Urothelium cell line (cell line): ENCODE results near the gene PPP1R15A.
A peak's percentile ranks its signal among the peaks of the same experiment; 100 is the strongest.
"Not testable (repeated sequence)": the region's sequence is repeated elsewhere in the genome, so short reads cannot be mapped to it uniquely, and the experiment has no call there.

Experiments
- DNase-seq: peaks from one replicate; pipeline ENCODE4 v3.0.0; 2011; ENCODE audit warnings: low spot score, mixed read lengths
- FAIRE-seq: peaks from 2 replicates; lab custom pipeline; 2011; peaks lifted over from hg19 to GRCh38; lab: Jason Lieb, UNC

The PPP1R15A gene

DNA sequence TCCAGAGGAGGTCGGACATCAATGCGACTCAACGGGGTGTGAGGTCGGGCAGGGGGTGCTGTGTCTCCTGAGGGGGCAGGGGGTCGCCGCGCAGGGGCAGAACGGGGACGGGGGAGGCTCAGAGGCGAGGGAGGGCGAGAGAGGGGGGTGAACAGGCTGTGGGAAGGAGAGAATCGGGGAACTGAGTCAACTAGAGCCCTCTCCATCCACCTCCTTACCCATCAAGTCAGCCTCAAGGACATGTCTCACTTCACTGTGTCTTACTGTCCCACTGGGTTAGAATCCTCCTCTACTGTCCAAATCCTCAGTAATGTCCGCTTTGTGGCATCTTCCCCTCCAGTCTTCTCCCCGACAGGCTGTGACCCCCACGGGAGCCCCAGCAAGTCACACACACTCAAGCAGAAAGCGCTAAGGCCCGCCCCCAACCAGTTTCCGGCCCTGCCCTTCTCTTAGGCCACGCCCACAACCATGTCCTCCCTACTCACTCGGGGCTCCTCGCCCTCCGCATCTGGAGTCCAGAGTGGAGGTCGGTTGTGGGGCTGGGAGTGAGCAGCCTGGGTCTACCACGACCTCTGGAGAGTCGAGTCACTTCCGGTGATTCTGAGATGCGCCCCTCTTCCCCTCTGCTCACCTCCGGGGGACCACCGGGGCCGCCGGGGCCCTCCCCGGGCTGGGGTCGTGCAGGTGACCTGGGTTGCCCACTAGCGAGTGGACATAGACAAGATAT is 13.1 kb upstream of the PPP1R15A start:
- FAIRE-seq (no peak), DNase-seq (no peak)

- FAIRE-seq (no peak), DNase-seq (no peak)
Observed at GRCh38 chr19:48859711-48860572, 12.3 kb upstream of the PPP1R15A start.

DNA sequence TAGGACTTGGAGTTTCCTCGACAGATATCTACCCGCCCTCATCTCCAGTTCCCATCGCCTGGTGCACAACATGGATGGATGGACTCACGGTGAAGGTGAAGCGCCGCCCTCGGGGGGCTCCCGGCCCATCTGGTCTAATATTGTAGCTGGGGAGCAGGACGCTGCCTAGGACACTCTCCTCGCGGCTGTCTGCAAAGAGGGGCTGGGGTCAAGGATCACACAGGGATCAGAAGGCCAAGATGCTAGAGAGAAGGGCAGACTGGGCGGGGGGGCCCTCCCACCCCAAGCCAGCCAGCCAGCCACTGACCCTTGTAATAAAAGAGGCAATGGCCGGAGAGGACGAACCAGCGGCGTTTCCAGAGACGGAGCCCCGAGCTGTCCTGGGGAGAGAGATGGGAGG is 10.9 kb upstream of the PPP1R15A start:
- FAIRE-seq = no peak
- DNase-seq = no peak

DNA sequence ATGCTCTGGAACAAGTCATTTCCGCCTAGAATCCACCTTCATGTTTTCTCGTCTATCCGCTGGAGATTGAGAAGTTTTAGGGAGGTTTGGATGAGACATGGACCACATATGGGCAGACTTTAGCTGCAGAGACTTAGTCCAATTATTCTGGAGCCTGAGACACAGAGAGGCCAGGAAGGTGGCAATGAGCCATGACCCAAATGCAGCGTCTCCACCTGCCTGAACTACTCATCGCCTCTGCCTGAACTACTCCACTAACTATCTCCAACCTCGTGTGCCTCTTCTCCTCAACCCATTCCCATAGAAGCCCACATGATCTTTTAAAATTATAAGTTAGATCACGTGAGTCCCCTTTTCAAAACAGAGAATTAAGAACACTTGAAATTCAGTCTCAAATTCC is 9.4 kb upstream of the PPP1R15A start:
- no peak for DNase-seq
- FAIRE-seq = no peak

- no peak for DNase-seq
- FAIRE-seq = no peak
Observed at GRCh38 chr19:48866692-48867091, 5.5 kb upstream of the PPP1R15A start.

DNA sequence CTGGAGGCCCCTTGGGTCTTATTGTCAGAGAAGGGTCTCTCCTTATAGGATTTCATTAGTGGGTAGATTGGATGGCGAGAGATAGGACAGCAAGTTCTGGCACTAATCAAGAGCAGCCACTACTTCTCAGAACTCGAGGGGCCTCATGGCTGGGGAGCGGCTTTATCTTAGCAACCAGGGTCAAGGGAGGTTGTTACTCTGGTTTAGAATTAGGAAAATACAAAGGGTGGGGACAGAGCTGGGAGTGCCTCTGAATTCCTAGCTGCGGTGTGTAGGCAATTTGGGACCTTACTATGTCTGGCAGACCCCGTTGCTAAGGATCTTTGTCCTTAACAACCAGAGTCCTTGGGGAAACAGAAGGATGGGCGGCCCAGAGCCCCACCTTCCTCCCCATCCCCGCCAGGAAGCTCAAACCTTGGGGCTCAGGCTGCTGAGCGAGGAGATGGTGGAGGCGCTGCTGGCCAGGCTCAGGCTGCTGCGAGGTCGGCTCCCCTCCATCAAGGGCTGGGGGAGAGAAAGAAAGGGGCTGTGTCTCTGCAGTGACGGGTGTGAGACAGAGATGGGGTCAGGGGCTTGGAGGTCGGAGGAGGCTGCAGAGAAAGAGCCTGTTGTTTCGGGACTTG is 5.0 kb upstream of the PPP1R15A start:
- DNase-seq (no peak), FAIRE-seq (no peak)

DNA sequence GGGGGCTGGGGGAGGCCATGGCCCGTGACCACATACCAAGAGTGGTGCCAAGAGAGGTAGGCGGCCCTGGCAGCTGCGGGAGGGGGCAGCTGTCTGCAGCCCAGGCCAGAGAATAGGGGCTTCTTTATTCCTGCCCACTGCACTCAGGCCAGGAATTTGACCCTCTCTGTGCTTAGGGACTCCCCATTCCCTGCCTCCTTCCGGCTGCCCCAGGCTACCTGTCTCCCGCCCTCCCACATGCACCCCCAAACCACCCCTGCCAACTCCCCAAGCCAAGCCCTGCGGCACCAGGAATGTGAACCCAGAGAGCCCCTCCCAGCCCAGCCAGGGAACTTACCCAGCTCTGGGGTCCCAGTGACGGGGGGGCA is 4.5 kb upstream of the PPP1R15A start:
- FAIRE-seq (no peak), DNase-seq (peak; percentile 12)

DNA sequence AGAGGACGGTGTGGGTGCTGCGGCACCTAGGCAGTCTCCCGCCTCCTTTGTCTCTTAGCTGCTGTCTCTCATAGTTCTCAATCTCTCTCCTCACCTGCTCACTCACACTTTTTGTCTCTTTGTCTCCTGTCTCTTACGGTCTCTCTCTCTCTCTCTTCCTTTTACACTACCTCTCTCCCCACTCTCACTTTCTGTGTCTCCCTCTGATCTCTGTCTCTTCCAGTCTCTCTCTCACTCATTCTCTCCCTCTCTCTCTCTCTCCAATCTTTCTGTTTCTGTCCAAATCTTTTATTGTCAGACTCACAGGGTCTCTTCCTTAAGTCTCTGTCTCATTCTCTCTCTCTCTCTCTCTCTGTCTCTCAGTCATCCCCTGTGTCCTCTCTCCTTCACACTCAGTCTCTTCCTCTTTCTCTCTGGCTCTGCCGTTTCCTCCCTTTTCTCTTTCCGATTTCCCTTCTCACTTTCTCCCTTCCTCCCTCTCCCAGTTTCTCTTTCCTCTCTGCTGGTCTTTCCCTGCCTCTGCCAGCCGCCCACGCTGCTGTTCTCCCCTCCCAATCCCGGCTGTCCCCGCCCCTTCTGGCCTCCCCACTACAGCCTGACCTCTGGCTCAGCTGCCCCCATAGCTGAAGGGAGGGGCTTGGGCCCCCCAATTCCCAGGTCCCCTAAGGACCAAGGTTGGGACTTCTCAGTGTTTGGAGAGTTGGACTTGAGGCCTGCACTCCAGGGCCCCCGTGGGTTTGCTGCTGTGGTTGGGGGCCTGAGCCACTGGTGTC is 3.9 kb upstream of the PPP1R15A start, which contains the start of gene PLEKHA4:
Gene PLEKHA4 (minus strand): TSS at position 504 of the 773 bp plus-strand sequence. CDS start 997 bp downstream, outside the sequence.
- FAIRE-seq = no peak
- peak; percentile 45 for DNase-seq

DNA sequence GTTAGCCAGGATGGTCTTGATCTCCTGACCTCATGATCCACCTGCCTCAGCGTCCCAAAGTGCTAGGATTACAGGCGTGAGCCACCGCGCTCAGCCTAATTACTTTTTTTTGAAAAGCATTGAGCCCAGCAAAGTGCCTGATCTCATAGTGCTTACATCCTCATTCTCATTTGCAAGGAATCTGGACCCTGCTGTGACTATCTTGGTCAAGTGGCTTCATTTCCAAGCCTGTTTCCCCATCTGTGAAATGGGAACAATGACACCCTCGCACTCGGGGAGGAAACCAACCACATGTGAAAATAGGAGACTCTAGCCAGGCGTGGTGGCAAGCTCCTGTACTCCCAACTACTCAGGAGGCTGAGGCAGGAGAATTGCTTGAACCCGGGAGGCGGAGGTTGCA is 2.2 kb upstream of the PPP1R15A start:
- FAIRE-seq (no peak), DNase-seq (no peak)

GRCh38 chr19:48871471-48872181 is 595 bp upstream of the PPP1R15A start:
- FAIRE-seq, DNase-seq: not testable (repeated sequence)

DNA sequence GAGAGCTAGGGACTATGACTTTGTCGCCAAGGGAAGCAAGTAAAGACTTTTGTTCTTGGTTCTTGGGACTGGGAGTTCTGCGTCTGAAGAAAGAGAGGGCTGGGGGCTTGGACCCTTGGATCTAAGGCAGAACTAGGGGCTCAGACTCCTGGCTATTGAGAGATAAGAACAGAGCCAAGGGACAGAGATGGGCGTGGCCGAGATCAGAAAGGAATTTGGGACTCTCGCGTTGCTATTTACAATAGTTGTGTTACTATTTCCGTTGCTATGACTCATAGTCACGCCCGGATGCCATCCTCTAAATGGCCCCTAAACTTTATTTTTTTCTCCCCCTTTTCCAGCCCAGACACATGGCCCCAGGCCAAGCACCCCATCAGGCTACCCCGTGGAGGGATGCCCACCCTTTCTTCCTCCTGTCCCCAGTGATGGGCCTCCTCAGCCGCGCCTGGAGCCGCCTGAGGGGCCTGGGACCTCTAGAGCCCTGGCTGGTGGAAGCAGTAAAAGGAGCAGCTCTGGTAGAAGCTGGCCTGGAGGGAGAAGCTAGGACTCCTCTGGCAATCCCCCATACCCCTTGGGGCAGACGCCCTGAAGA is 759 bp downstream of the PPP1R15A start:
- FAIRE-seq (no peak), DNase-seq (peak; percentile 90)

DNA sequence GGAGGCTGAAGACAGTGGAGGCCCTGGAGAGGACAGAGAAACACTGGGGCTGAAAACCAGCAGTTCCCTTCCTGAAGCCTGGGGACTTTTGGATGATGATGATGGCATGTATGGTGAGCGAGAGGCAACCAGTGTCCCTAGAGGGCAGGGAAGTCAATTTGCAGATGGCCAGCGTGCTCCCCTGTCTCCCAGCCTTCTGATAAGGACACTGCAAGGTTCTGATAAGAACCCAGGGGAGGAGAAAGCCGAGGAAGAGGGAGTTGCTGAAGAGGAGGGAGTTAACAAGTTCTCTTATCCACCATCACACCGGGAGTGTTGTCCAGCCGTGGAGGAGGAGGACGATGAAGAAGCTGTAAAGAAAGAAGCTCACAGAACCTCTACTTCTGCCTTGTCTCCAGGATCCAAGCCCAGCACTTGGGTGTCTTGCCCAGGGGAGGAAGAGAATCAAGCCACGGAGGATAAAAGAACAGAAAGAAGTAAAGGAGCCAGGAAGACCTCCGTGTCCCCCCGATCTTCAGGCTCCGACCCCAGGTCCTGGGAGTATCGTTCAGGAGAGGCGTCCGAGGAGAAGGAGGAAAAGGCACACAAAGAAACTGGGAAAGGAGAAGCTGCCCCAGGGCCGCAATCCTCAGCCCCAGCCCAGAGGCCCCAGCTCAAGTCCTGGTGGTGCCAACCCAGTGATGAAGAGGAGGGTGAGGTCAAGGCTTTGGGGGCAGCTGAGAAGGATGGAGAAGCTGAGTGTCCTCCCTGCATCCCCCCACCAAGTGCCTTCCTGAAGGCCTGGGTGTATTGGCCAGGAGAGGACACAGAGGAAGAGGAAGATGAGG is 1.5 kb downstream of the PPP1R15A start:
- FAIRE-seq = no peak

DNA sequence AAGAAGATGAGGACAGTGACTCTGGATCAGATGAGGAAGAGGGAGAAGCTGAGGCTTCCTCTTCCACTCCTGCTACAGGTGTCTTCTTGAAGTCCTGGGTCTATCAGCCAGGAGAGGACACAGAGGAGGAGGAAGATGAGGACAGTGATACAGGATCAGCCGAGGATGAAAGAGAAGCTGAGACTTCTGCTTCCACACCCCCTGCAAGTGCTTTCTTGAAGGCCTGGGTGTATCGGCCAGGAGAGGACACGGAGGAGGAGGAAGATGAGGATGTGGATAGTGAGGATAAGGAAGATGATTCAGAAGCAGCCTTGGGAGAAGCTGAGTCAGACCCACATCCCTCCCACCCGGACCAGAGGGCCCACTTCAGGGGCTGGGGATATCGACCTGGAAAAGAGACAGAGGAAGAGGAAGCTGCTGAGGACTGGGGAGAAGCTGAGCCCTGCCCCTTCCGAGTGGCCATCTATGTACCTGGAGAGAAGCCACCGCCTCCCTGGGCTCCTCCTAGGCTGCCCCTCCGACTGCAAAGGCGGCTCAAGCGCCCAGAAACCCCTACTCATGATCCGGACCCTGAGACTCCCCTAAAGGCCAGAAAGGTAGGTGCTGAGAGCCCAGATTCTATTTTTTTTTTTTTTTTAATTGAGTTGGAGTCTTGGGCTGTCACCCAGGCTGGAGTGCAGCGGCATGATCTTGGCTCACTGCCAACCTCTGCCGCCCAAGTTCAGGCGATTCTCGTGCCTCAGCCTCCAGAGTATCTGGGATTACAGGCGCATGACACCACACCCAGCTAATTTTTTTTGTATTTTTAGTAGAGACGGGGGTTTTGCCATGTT is 2.3 kb downstream of the PPP1R15A start:
- no peak for FAIRE-seq
- DNase-seq = peak; percentile 27

More for the DNA sequence above, 1.5 kb downstream of the PPP1R15A start:
- DNase-seq = no peak

DNA sequence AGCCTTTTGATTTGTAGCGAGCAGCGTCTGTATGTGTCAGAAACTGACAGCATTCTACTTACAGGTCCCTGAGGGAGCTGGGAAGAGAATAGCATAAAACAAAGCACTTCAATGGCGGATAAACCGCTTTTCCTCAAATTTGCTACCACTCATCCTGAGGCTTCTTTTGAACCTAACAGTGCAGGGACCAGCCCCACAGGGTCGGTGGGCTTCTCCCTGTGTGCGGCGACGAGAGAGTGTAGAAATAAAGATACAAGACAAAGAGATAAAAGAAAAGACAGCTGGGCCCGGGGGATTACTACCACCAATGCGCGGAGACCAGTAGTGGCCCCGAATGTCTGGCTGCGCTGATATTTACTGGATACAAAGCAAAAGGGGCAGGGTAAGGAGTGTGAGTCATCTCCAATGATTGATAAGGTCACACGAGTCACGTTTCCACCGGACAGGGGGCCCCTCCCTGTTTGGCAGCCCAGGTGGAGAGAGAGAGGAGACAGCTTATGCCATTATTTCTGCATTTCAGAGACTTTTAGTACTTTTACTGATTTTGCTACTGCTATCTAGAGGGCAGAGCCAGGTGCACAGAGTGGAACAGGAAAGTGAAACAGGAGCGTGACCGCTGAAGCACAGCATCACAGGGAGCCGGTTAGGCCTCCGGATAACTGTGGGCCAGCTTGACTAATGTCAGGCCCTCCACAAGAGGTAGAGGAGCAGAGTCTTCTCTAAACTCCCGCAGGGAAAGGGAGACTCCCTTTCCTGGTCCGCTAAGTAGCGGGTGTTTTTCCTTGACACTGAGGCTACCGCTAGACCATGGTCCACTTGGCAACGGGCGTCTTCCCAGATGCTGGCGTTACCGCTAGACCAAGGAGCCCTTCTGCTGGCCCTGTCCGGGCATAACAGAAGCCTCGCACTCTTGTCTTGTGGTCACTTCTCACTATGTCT is 4.1 kb downstream of the PPP1R15A start:
- not testable (repeated sequence) for DNase-seq, FAIRE-seq

GRCh38 chr19:48877855-48878195 is 5.6 kb downstream of the PPP1R15A start:
- DNase-seq (no peak), FAIRE-seq (no peak)

- FAIRE-seq (no peak), DNase-seq (no peak)
Observed at GRCh38 chr19:48878196-48879024, 6.2 kb downstream of the PPP1R15A start.
